Central memory CD8-positive, alpha-beta T cell (primary cell): ENCODE measurements around the gene SMYD4.

ENCODE experiments used
- ATAC-seq: fragments of 150-1000 bp; cut with Tn5 transposase; replicated peaks from 2 replicates; pipeline ENCODE4 v1.10.0; 2022; ENCODE audit warnings: mild to moderate bottlenecking, moderate FRiP score, moderate number of reproducible peaks; ENCODE audit not compliant: poor library complexity, severe bottlenecking; ENCODE audit errors: extremely low read depth
- DNase-seq, 2 donors: peaks; one replicate each; pipeline ENCODE4 v3.0.0; 2021; ENCODE audit warnings: low spot score in 2 of 2
- H3K27ac Mint-ChIP-seq: one replicate; pipeline ENCODE4 v1.8.0; 2022; ENCODE audit warnings: low read depth, mild to moderate bottlenecking, moderate library complexity, mixed read lengths
- H3K27me3 Mint-ChIP-seq: one replicate; pipeline ENCODE4 v1.8.0; 2022; ENCODE audit warnings: mixed read lengths
- H3K36me3 Mint-ChIP-seq: one replicate; pipeline ENCODE4 v1.8.0; 2022; ENCODE audit warnings: mild to moderate bottlenecking, moderate library complexity, mixed read lengths; ENCODE audit not compliant: insufficient read depth
- H3K4me1 Mint-ChIP-seq: one replicate; pipeline ENCODE4 v1.8.0; 2022; ENCODE audit warnings: mixed read lengths
- H3K4me3 Mint-ChIP-seq: one replicate; pipeline ENCODE4 v1.8.0; 2022; ENCODE audit warnings: mild to moderate bottlenecking, moderate library complexity, mixed read lengths
- H3K9me3 Mint-ChIP-seq: one replicate; pipeline ENCODE4 v1.8.0; 2022; ENCODE audit warnings: mixed read lengths

The SMYD4 gene

GRCh38 chr17:1829592-1830257 is at the start of gene SMYD4, which contains the start of gene RPA1:
SMYD4 (minus strand) TSS chr17:1829902; CDS start chr17:1827994, 1,908 bp downstream.
RPA1 (plus strand) TSS chr17:1830005; CDS start chr17:1830094, 89 bp downstream.
- H3K4me1 Mint-ChIP-seq = peaks cover 48% of the 10 kb centered on the region
- H3K36me3 Mint-ChIP-seq = peaks cover 36% of the 10 kb centered on the region
- H3K27me3 Mint-ChIP-seq = no peaks in the 10 kb centered on the region
- H3K4me3 Mint-ChIP-seq = peak within 1 kb of the TSS; percentile 99
- H3K9me3 Mint-ChIP-seq = no peaks in the 10 kb centered on the region
- peak within 1 kb of the TSS; percentile 93 for H3K27ac Mint-ChIP-seq
- DNase-seq = peak; percentile 73 to 80
- peak; percentile 99 for ATAC-seq

GRCh38 chr17:1878419-1879121 is 48.9 kb upstream of the SMYD4 start:
- Mint-ChIP-seq H3K4me3 (no peak overlapping the region), H3K27ac (no peak overlapping the region), H3K9me3 (no peaks in the 10 kb centered on the region), H3K4me1 (peaks cover 2% of the 10 kb centered on the region), H3K36me3 (peaks cover 70% of the 10 kb centered on the region), H3K27me3 (no peaks in the 10 kb centered on the region)
- DNase-seq (no peak), ATAC-seq (no peak)

- Mint-ChIP-seq H3K9me3 (no peaks in the 10 kb centered on the region), H3K4me1 (peaks cover 25% of the 10 kb centered on the region), H3K36me3 (peaks cover 67% of the 10 kb centered on the region), H3K27me3 (no peaks in the 10 kb centered on the region), H3K4me3 (no peak overlapping the region), H3K27ac (no peak overlapping the region)
- ATAC-seq = no peak
- DNase-seq = no peak
Observed at GRCh38 chr17:1875597-1875996, 45.9 kb upstream of the SMYD4 start.

- peak overlapping the region; percentile 66 for H3K27ac Mint-ChIP-seq
- DNase-seq = no peak
- H3K4me1 Mint-ChIP-seq = peaks cover 34% of the 10 kb centered on the region
- H3K36me3 Mint-ChIP-seq = peaks cover 54% of the 10 kb centered on the region
- H3K9me3 Mint-ChIP-seq = no peaks in the 10 kb centered on the region
- no peaks in the 10 kb centered on the region for H3K27me3 Mint-ChIP-seq
- no peak for ATAC-seq
- peak overlapping the region; percentile 10 for H3K4me3 Mint-ChIP-seq
Observed at GRCh38 chr17:1873418-1873817, 43.7 kb upstream of the SMYD4 start.

- Mint-ChIP-seq H3K27me3 (no peaks in the 10 kb centered on the region), H3K4me3 (peak overlapping the region; percentile 10), H3K9me3 (no peaks in the 10 kb centered on the region), H3K36me3 (peaks cover 53% of the 10 kb centered on the region), H3K4me1 (peaks cover 34% of the 10 kb centered on the region), H3K27ac (peak overlapping the region; percentile 66)
- no peak for ATAC-seq
- DNase-seq = no peak
Observed at GRCh38 chr17:1872976-1873375, 43.3 kb upstream of the SMYD4 start.

GRCh38 chr17:1872254-1872653 is 42.6 kb upstream of the SMYD4 start:
- Mint-ChIP-seq H3K9me3 (no peaks in the 10 kb centered on the region), H3K4me3 (no peak overlapping the region), H3K27me3 (no peaks in the 10 kb centered on the region), H3K4me1 (peaks cover 34% of the 10 kb centered on the region), H3K36me3 (peaks cover 51% of the 10 kb centered on the region), H3K27ac (peak overlapping the region; percentile 26)
- no peak for DNase-seq
- no peak for ATAC-seq

- peaks cover 36% of the 10 kb centered on the region for H3K4me1 Mint-ChIP-seq
- peaks cover 46% of the 10 kb centered on the region for H3K36me3 Mint-ChIP-seq
- ATAC-seq (peak; percentile 50), DNase-seq (no peak)
- H3K27me3 Mint-ChIP-seq = no peaks in the 10 kb centered on the region
- H3K9me3 Mint-ChIP-seq = no peaks in the 10 kb centered on the region
- peak overlapping the region; percentile 26 for H3K27ac Mint-ChIP-seq
- peak overlapping the region; percentile 46 for H3K4me3 Mint-ChIP-seq
Observed at GRCh38 chr17:1871756-1872155, 42.1 kb upstream of the SMYD4 start.

GRCh38 chr17:1870592-1870991 is 40.9 kb upstream of the SMYD4 start:
- Mint-ChIP-seq H3K4me1 (peaks cover 39% of the 10 kb centered on the region), H3K36me3 (peaks cover 36% of the 10 kb centered on the region), H3K27me3 (no peaks in the 10 kb centered on the region), H3K9me3 (no peaks in the 10 kb centered on the region), H3K27ac (peak overlapping the region; percentile 26), H3K4me3 (peak overlapping the region; percentile 12)
- ATAC-seq (peak; percentile 90), DNase-seq (no peak)

GRCh38 chr17:1868090-1868489 is 38.4 kb upstream of the SMYD4 start:
- Mint-ChIP-seq H3K27me3 (no peaks in the 10 kb centered on the region), H3K36me3 (peaks cover 23% of the 10 kb centered on the region), H3K4me3 (no peak overlapping the region), H3K9me3 (no peaks in the 10 kb centered on the region), H3K27ac (no peak overlapping the region), H3K4me1 (peaks cover 33% of the 10 kb centered on the region)
- DNase-seq (no peak), ATAC-seq (no peak)

- H3K9me3 Mint-ChIP-seq = no peaks in the 10 kb centered on the region
- H3K27ac Mint-ChIP-seq = peak overlapping the region; percentile 65
- H3K4me1 Mint-ChIP-seq = peaks cover 30% of the 10 kb centered on the region
- ATAC-seq (no peak), DNase-seq (no peak)
- peaks cover 15% of the 10 kb centered on the region for H3K36me3 Mint-ChIP-seq
- H3K4me3 Mint-ChIP-seq = no peak overlapping the region
- H3K27me3 Mint-ChIP-seq = no peaks in the 10 kb centered on the region
Observed at GRCh38 chr17:1867307-1867706, 37.6 kb upstream of the SMYD4 start.

GRCh38 chr17:1865252-1866037 is 35.7 kb upstream of the SMYD4 start:
- H3K4me1 Mint-ChIP-seq = peaks cover 13% of the 10 kb centered on the region
- ATAC-seq (peak; percentile 36), DNase-seq (peak in 1 of 2 donors; percentile 44)
- no peak overlapping the region for H3K27ac Mint-ChIP-seq
- H3K9me3 Mint-ChIP-seq = no peaks in the 10 kb centered on the region
- H3K27me3 Mint-ChIP-seq = no peaks in the 10 kb centered on the region
- no peak overlapping the region for H3K4me3 Mint-ChIP-seq
- peaks cover 23% of the 10 kb centered on the region for H3K36me3 Mint-ChIP-seq

- no peak overlapping the region for H3K4me3 Mint-ChIP-seq
- H3K27ac Mint-ChIP-seq = no peak overlapping the region
- H3K27me3 Mint-ChIP-seq = no peaks in the 10 kb centered on the region
- peaks cover under 1% of the 10 kb centered on the region for H3K4me1 Mint-ChIP-seq
- H3K36me3 Mint-ChIP-seq = peaks cover 20% of the 10 kb centered on the region
- DNase-seq (no peak), ATAC-seq (no peak)
- H3K9me3 Mint-ChIP-seq = no peaks in the 10 kb centered on the region
Observed at GRCh38 chr17:1861391-1862010, 31.8 kb upstream of the SMYD4 start.
